Measurements from ENCODE around the gene MLXIPL.

DNA sequence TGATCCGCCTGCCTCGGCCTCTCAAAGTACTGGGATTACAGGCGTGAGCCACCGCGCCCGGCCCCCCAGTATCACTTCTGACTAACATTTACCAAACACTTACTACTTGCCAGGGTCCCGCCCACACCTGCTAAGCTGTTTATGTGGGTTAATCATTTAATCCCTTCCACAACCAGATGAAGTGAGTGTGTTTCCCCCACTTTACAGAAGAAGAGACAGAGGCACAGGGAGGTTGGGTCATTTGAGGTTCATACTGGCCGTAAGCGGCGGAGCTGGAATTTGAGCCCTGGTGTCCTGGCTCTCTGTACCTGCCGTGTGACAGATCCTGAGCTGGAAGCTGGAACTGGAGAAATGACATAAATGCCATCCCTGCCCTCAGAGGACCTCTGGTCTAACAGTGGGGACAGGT lies 28.2 kb upstream of the MLXIPL start:
- TF ChIP-seq EZH2 (IDR thresholded peaks at IDR 0.05; ENCODE audit: borderline replicate concordance, low read length), result no peak
- TF ChIP-seq, protein P1, sequence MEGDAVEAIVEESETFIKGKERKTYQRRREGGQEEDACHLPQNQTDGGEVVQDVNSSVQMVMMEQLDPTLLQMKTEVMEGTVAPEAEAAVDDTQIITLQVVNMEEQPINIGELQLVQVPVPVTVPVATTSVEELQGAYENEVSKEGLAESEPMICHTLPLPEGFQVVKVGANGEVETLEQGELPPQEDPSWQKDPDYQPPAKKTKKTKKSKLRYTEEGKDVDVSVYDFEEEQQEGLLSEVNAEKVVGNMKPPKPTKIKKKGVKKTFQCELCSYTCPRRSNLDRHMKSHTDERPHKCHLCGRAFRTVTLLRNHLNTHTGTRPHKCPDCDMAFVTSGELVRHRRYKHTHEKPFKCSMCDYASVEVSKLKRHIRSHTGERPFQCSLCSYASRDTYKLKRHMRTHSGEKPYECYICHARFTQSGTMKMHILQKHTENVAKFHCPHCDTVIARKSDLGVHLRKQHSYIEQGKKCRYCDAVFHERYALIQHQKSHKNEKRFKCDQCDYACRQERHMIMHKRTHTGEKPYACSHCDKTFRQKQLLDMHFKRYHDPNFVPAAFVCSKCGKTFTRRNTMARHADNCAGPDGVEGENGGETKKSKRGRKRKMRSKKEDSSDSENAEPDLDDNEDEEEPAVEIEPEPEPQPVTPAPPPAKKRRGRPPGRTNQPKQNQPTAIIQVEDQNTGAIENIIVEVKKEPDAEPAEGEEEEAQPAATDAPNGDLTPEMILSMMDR (conservative IDR thresholded peaks at IDR 0.05 in 1 of 2, IDR thresholded peaks at IDR 0.05 in 1 of 2; ENCODE audit: extremely low read depth in 1 of 2, insufficient read depth in 1 of 2, low read depth in 1 of 2, low read length in 2 of 2), result no peak

Measured in mammary epithelial cell (primary cell).